Ishikawa (cell line): ENCODE data around the gene ACVR1B.

ENCODE experiments used
- CEBPB ChIP-seq: IDR thresholded peaks from 2 replicates; pipeline ENCODE4 v1.6.1; 2012
- CREB1 ChIP-seq: IDR thresholded peaks from 2 replicates; pipeline ENCODE4 v1.6.1; 2012; ENCODE audit warnings: low read depth
- EGR1 ChIP-seq: IDR thresholded peaks from 2 replicates; pipeline ENCODE4 v1.6.1; 2012
- EP300 ChIP-seq: IDR thresholded peaks from 2 replicates; pipeline ENCODE4 v1.6.1; 2012; ENCODE audit warnings: borderline replicate concordance
- FOXM1 ChIP-seq: IDR thresholded peaks from 2 replicates; pipeline ENCODE4 v1.6.1; 2012; ENCODE audit warnings: low read depth, borderline replicate concordance
- MAX ChIP-seq: IDR thresholded peaks from 2 replicates; pipeline ENCODE4 v1.6.1; 2012
- NFIC ChIP-seq: IDR thresholded peaks from 2 replicates; pipeline ENCODE4 v1.6.1; 2012
- RAD21 ChIP-seq: IDR thresholded peaks from 2 replicates; pipeline ENCODE4 v1.6.1; 2012; ENCODE audit warnings: low read depth
- REST ChIP-seq: IDR thresholded peaks from 2 replicates; pipeline ENCODE4 v1.6.1; 2012; ENCODE audit warnings: low read depth, mild to moderate bottlenecking
- TAF1 ChIP-seq: IDR thresholded peaks from 2 replicates; pipeline ENCODE4 v1.6.1; 2012; ENCODE audit warnings: low read depth, mild to moderate bottlenecking
- TCF12 ChIP-seq: IDR thresholded peaks from 2 replicates; pipeline ENCODE4 v1.6.1; 2012; ENCODE audit warnings: low read depth
- TEAD4 ChIP-seq: IDR thresholded peaks from 2 replicates; pipeline ENCODE4 v1.6.1; 2012
- USF1 ChIP-seq: IDR thresholded peaks from 2 replicates; pipeline ENCODE4 v1.6.1; 2012
- YY1 ChIP-seq: IDR thresholded peaks from 2 replicates; pipeline ENCODE4 v1.6.1; 2012; ENCODE audit warnings: low read depth
- ZBTB7A ChIP-seq: IDR thresholded peaks from 2 replicates; pipeline ENCODE4 v1.6.1; 2012; ENCODE audit warnings: low read depth

Gene ACVR1B

GRCh38 chr12:51973560-51973959 is 22.1 kb downstream of the ACVR1B start:
- TF ChIP-seq MAX (no peak), REST (no peak), TCF12 (no peak), EGR1 (no peak), TEAD4 (no peak), YY1 (no peak), CREB1 (no peak), USF1 (no peak), TAF1 (no peak), CEBPB (no peak), NFIC (no peak), ZBTB7A (no peak)

- TF ChIP-seq ZBTB7A (no peak), NFIC (no peak), EGR1 (no peak), CREB1 (no peak), YY1 (no peak), TEAD4 (no peak), REST (no peak), CEBPB (no peak), TCF12 (no peak), MAX (no peak), TAF1 (no peak), RAD21 (no peak), EP300 (no peak), FOXM1 (no peak)
These were observed 23.1 kb downstream of the ACVR1B start for GRCh38 chr12:51974646-51975045.

GRCh38 chr12:51975196-51975595 is 23.7 kb downstream of the ACVR1B start:
- TF ChIP-seq ZBTB7A (no peak), TCF12 (no peak), TEAD4 (no peak), EGR1 (no peak), YY1 (no peak), FOXM1 (no peak)

- TF ChIP-seq EGR1 (no peak), MAX (no peak), EP300 (no peak), TAF1 (no peak), ZBTB7A (no peak), FOXM1 (no peak), REST (no peak), YY1 (no peak)
These were observed 25.1 kb downstream of the ACVR1B start for GRCh38 chr12:51976376-51977160.

GRCh38 chr12:51977320-51977753 is 25.8 kb downstream of the ACVR1B start:
- TF ChIP-seq RAD21 = no peak
- no peak for TF ChIP-seq CREB1
- TF ChIP-seq CEBPB = peak; percentile 54
